Activated T-cell treated with anti-CD3 and anti-CD28 coated beads for 1 hour (primary cell): Measurements from ENCODE around the gene NOCT.
"Not testable (repeated sequence)": the region's sequence is repeated elsewhere in the genome, so short reads cannot be mapped to it uniquely, and the experiment has no call there.

ENCODE experiments used
- DNase-seq: peaks from one replicate; pipeline ENCODE4 v3.0.0-alpha.2; 2020; ENCODE audit warnings: low read depth

The NOCT gene

GRCh38 chr4:139048026-139048425, 32.4 kb downstream of the NOCT start:
- DNase-seq, result no peak

- no peak for DNase-seq
Measured at GRCh38 chr4:139050446-139050845, 34.9 kb downstream of the NOCT start.

GRCh38 chr4:139053909-139054308, 38.3 kb downstream of the NOCT start:
- DNase-seq, result no peak

GRCh38 chr4:139054791-139055505, 39.4 kb downstream of the NOCT start:
- DNase-seq, result no peak

GRCh38 chr4:139059026-139059425, 43.4 kb downstream of the NOCT start:
- not testable (repeated sequence) for DNase-seq

- DNase-seq, result no peak
Measured at GRCh38 chr4:139060591-139060990, 45.0 kb downstream of the NOCT start.

GRCh38 chr4:139076016-139076744, 60.6 kb downstream of the NOCT start:
- no peak for DNase-seq

- DNase-seq, result no peak
Measured at GRCh38 chr4:139077567-139078355, 62.2 kb downstream of the NOCT start.

- no peak for DNase-seq
Measured at GRCh38 chr4:139078926-139079325, 63.3 kb downstream of the NOCT start.

- peak; percentile 77 for DNase-seq
Measured at GRCh38 chr4:139082750-139083606, 67.4 kb downstream of the NOCT start.

- DNase-seq, result no peak
Measured at GRCh38 chr4:139083607-139083955, 68.0 kb downstream of the NOCT start.

GRCh38 chr4:139083956-139084803, 68.6 kb downstream of the NOCT start:
- DNase-seq, result peak; percentile 65

- no peak for DNase-seq
Measured at GRCh38 chr4:139084804-139085093, 69.2 kb downstream of the NOCT start.

GRCh38 chr4:139085141-139085540, 69.6 kb downstream of the NOCT start:
- DNase-seq, result no peak

GRCh38 chr4:139092271-139092670, 76.7 kb downstream of the NOCT start:
- DNase-seq, result no peak
